GM18498 (cell line): ENCODE measurements around the gene BDKRB2.

Experiments
- ATAC-seq: cut with Tn5 transposase; IDR thresholded peaks from one replicate; pipeline ENCODE4 v1.9.1; 2021; ENCODE audit warnings: mild to moderate bottlenecking, moderate library complexity; ENCODE audit not compliant: unreplicated experiment

The BDKRB2 gene

GRCh38 chr14:96197969-96198368 lies 6.7 kb upstream of the BDKRB2 start:
- no peak for ATAC-seq

GRCh38 chr14:96198430-96199130 lies 6.1 kb upstream of the BDKRB2 start:
- ATAC-seq = no peak

GRCh38 chr14:96201157-96201556 lies 3.5 kb upstream of the BDKRB2 start:
- no peak for ATAC-seq

- ATAC-seq = no peak
Measured at GRCh38 chr14:96201965-96202364, 2.7 kb upstream of the BDKRB2 start.

GRCh38 chr14:96202441-96203094 lies 2.1 kb upstream of the BDKRB2 start:
- no peak for ATAC-seq

- no peak for ATAC-seq
Measured at GRCh38 chr14:96203116-96203515, 1.5 kb upstream of the BDKRB2 start.

- no peak for ATAC-seq
Measured at GRCh38 chr14:96203635-96204034, 1.0 kb upstream of the BDKRB2 start.

- ATAC-seq = no peak
Measured at GRCh38 chr14:96205059-96205977, 679 bp downstream of the BDKRB2 start.

GRCh38 chr14:96205978-96206360 lies 1.3 kb downstream of the BDKRB2 start:
- no peak for ATAC-seq

- ATAC-seq = no peak
Measured at GRCh38 chr14:96206461-96206860, 1.8 kb downstream of the BDKRB2 start.

GRCh38 chr14:96207686-96208085 lies 3.0 kb downstream of the BDKRB2 start:
- ATAC-seq = no peak

GRCh38 chr14:96208739-96209138 lies 4.1 kb downstream of the BDKRB2 start:
- no peak for ATAC-seq

- ATAC-seq = no peak
Measured at GRCh38 chr14:96212140-96212539, 7.5 kb downstream of the BDKRB2 start.

GRCh38 chr14:96212896-96213295 lies 8.3 kb downstream of the BDKRB2 start:
- ATAC-seq = no peak

GRCh38 chr14:96213871-96214465 lies 9.3 kb downstream of the BDKRB2 start:
- ATAC-seq = no peak

GRCh38 chr14:96214793-96215192 lies 10.2 kb downstream of the BDKRB2 start:
- ATAC-seq = no peak

- no peak for ATAC-seq
Measured at GRCh38 chr14:96215452-96216244, 11.0 kb downstream of the BDKRB2 start.

GRCh38 chr14:96216627-96217026 lies 12.0 kb downstream of the BDKRB2 start:
- ATAC-seq = no peak

GRCh38 chr14:96217376-96217913 lies 12.8 kb downstream of the BDKRB2 start:
- ATAC-seq = no peak

GRCh38 chr14:96221109-96221650 lies 16.5 kb downstream of the BDKRB2 start:
- ATAC-seq = no peak
